ENCODE measurements around the gene ADGRL3.

DNA sequence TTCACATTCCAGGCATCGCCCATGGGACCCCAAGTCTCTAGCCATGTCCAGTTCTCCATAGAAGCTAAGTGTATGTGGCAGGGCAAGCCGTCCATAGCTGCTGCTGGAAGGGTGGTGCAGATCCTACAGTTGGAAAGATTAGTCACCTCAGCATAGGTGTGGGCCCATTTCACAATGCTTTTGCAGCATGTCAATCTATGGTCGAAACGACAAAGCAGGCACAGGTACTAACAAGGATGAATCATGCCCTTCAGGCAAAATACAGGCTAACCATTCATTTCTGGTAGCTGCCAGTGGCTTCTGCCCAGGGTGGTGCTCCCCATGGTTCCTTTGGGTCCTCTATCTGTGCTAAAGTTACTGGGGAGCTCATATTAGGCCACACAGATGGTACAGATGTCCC, 225.2 kb downstream of the ADGRL3 start:
- TF ChIP-seq CTCF (IDR thresholded peaks at IDR 0.05) (no peak), EP300 (IDR thresholded peaks at IDR 0.05) (no peak), POLR2A (IDR thresholded peaks at IDR 0.05) (no peak)
